Ovary (tissue), 3 donors: Measurements from ENCODE around the gene BRMS1.
"Not testable (repeated sequence)": the region's sequence is repeated elsewhere in the genome, so short reads cannot be mapped to it uniquely, and the experiment has no call there.

Source experiments
- EP300 ChIP-seq: sonication (generic); formaldehyde crosslinking; IDR thresholded peaks from one replicate; pipeline ENCODE4 v1.6.1; 2017; ENCODE audit warnings: antibody characterized with exemption
- TF ChIP-seq, protein P1 (sequence below), 3 donors: fragments of 450-650 bp in 2 of 3; fragments of 200-600 bp in 1 of 3; IDR thresholded peaks; one replicate each; pipeline versions ENCODE4 v1.5.1 to v1.8.0; 2016 to 2022; ENCODE audit warnings: antibody characterized with exemption in 3 of 3, mild to moderate bottlenecking in 1 of 3
- donor health status: DM: no; HTN: no; CAD: no.

DNA sequence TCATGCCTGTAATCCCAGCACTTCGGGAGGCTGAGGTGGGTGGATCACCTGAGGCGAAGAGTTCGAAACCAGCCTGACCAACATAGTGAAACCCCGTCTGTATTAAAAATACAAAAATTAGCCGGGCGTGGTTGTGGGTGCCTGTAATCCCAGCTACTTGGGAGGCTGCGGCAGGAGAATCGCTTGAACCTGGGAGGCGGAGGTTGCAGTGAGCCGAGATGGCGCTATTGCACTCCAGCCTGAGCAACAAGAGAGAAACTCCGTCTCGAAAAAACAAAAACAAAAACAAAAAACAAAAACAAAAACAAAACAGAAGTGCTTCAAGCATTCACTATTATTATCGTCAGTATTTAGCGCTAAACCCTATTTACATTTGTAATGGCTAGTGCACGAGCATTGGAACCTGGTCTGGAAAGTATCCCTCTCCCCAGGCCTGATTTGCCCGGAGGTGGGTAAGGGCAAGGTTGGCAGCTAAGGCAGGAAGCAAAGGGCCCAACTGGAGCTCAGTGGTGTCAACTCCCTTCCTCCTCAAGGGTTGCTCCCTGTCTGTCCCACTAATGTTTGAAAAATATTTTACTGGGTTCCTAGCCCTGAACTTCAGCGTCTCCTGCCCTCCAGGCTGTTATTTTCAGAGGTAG, 34.0 kb downstream of the BRMS1 start:
- TF ChIP-seq, protein P1, sequence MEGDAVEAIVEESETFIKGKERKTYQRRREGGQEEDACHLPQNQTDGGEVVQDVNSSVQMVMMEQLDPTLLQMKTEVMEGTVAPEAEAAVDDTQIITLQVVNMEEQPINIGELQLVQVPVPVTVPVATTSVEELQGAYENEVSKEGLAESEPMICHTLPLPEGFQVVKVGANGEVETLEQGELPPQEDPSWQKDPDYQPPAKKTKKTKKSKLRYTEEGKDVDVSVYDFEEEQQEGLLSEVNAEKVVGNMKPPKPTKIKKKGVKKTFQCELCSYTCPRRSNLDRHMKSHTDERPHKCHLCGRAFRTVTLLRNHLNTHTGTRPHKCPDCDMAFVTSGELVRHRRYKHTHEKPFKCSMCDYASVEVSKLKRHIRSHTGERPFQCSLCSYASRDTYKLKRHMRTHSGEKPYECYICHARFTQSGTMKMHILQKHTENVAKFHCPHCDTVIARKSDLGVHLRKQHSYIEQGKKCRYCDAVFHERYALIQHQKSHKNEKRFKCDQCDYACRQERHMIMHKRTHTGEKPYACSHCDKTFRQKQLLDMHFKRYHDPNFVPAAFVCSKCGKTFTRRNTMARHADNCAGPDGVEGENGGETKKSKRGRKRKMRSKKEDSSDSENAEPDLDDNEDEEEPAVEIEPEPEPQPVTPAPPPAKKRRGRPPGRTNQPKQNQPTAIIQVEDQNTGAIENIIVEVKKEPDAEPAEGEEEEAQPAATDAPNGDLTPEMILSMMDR (IDR thresholded peaks at IDR 0.05), result not testable (repeated sequence)
- not testable (repeated sequence) for TF ChIP-seq EP300
